GM13977 (cell line): ENCODE measurements around the gene RBM39.
"Not testable (repeated sequence)": the region's sequence is repeated elsewhere in the genome, so short reads cannot be mapped to it uniquely, and the experiment has no call there.

Experiments
- DNase-seq: peaks from one replicate; pipeline ENCODE4 v3.0.0; 2012; ENCODE audit warnings: low spot score
- in situ Hi-C: fragments of 300-500 bp; cut with MboI; formaldehyde crosslinking; loops from one replicate; pipeline ENCODE4 v1.12.0; 2022; ENCODE audit warnings: low sequenced_read_pairs, low pct_unique_long_range_greater_than_20kb, mixed read lengths, inconsistent platforms; ENCODE audit not compliant: unreplicated experiment
- TF ChIP-seq, protein P1 (sequence below): IDR thresholded peaks from 2 replicates; pipeline ENCODE4 v1.5.1; 2012; ENCODE audit warnings: mild to moderate bottlenecking, control low read depth; ENCODE audit not compliant: insufficient read depth; ENCODE audit errors: extremely low read depth, missing control alignments

Gene RBM39

GRCh38 chr20:35724321-35725230 lies 17.5 kb downstream of the RBM39 start:
- TF ChIP-seq, protein P1, sequence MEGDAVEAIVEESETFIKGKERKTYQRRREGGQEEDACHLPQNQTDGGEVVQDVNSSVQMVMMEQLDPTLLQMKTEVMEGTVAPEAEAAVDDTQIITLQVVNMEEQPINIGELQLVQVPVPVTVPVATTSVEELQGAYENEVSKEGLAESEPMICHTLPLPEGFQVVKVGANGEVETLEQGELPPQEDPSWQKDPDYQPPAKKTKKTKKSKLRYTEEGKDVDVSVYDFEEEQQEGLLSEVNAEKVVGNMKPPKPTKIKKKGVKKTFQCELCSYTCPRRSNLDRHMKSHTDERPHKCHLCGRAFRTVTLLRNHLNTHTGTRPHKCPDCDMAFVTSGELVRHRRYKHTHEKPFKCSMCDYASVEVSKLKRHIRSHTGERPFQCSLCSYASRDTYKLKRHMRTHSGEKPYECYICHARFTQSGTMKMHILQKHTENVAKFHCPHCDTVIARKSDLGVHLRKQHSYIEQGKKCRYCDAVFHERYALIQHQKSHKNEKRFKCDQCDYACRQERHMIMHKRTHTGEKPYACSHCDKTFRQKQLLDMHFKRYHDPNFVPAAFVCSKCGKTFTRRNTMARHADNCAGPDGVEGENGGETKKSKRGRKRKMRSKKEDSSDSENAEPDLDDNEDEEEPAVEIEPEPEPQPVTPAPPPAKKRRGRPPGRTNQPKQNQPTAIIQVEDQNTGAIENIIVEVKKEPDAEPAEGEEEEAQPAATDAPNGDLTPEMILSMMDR, result no peak
- in situ Hi-C loops, result no loop called here
- no peak for DNase-seq

DNA sequence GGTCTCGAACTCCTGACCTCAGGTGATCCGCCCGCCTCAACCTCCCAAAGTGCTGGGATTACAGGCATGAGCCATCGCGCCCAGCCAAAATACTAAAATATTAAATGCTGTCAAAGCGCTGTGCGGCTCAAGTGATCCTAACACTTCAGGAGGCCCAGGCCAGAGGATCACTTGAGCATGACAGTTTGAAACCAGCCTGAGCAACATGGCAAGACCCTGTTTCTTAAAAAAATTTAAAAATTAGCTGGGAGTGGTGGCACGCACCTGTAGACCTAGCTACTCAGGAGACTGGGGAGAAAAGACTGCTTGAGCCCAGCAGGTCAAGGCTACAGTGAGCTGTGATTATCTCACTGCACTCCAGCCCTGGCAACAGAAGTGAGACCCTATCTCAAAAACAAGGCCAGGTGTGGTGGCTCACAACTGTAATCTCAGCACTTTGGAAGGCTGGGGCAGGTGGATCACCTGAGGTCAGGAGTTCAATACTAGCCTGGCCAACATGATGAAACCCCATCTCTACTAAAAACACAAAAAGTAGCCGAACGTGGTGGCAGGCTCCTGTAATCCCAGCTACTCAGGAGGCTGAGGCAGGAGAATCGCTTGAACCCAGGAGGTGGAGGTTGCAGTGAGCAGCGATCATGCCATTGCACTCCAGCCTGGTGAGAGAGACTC lies 18.3 kb downstream of the RBM39 start:
- DNase-seq, in situ Hi-C loops: not testable (repeated sequence)

DNA sequence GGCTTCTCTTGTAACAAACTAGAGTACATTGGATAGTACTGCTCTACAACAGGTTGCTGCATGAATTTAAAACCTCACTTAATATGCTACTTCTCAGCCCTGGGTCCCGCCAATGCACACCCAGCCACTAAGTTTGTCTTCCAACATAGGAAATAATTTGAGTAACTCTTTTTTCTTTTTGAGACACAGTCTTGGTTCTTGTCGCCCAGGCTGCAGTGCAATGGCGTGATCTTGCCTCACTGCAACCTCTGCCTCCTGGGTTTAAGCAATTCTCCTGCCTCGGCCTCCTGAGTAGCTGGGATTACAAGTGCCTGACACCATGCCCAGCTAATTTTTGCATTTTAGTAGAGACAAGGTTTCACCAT lies 18.8 kb downstream of the RBM39 start:
- DNase-seq, in situ Hi-C loops: not testable (repeated sequence)

DNA sequence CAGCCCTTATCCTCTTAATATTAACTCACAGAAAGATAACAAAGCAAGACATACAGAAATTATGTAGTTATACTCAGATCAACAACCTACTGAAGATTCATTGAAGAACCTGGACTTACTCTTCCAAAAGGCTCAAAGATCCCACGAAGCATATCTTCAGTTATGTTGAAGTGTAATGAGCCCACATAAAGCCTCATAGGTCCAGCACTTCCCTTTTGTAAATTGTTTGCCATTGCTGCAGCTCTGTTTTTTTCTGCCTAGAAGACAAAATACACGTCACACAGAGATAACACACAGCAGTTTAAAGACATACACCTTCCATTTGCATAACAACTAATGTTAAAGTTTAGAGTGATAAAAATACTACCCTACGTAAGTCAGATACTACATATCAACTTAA lies 20.4 kb downstream of the RBM39 start:
- no peak for DNase-seq
- TF ChIP-seq, protein P1, result no peak
- in situ Hi-C loops, result no loop called here

DNA sequence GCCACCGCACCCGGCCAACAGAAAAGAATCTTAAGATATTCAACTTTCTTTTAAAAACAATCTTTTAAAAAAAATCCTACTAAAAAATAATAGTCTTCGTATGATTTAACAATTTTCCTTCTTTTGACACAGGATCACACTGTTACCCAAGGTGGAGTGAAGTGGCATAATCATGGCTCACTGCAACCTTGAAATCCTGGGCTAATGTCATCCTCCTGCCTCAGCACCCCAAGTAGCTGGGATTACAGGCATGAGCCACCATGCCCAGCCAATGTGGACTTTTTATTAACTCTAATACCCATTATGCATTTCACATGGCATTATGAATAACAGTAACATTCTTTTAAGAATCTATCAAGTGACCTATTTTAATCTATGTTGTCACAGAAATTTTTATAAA lies 20.8 kb downstream of the RBM39 start:
- no peak for DNase-seq
- in situ Hi-C loops, result no loop called here
- TF ChIP-seq, protein P1, result no peak

DNA sequence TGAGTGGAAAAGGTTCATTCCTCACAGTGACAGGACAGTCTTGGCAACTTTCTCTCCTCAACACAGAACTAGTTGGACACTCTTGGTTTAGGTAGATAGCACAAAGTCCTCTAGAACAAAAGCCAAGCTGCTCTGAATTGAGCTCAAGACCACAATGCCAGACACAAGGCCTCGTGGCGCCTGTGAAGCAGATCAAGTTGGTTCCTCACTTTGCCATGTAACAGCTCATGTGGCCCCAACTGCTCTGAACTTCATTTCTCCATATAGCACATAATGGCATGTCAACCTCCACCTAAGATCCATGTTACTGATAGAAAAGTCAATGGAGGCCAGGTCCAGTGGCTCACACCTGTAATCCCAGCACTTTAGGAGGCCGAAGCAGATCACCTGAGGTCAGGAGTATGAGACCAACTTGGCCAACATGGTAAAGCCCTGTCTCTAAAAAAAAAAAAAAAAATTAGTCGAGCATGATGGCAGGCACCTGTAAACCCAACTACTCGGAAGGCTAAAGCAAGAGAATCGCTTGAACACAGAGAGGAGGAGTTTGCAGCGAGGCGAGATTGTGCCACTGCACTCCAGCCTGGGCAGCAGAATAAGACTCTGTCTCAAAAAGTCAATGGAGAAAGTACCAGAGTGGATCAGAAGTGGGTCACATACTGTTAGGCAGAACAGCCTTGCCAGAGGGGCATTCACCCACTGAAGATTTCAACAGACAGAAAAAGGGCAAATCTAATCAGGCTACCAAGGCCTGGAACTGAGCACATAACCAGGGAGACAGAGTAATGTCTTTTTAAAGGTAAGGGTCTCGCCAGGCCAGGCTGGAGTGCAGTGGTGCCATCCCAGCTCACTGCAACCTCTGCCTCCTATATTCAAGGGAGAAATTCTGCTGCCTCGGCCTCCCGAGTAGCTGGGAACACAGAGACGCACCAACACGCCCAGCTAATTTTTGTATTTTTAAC lies 21.6 kb downstream of the RBM39 start:
- TF ChIP-seq, protein P1, result no peak
- in situ Hi-C loops, result no loop called here
- DNase-seq, result no peak

DNA sequence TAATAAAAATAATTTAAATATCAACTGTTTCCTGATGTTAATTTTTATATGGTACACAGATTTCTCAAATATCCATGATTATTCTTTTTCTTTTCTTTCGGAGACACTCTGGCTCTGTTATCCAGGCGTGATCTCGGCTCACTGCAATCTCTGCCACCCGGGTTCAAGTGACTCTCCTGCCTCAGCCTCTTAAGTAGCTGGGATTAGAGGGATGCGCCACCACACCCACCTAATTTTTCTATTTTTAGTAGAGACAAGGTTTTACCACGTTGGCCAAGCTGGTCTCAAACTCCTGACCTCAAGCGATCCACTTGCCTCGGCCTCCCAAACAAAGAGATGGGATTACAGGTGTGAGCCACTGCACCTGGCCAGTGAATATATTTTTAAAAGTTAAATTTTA lies 22.3 kb downstream of the RBM39 start:
- TF ChIP-seq, protein P1, result no peak
- no peak for DNase-seq
- in situ Hi-C loops, result no loop called here
